SU-DHL-6 (cell line): ENCODE data around the gene NKX6-1.

Experiments used
- H2AFZ ChIP-seq: fragments of 200-600 bp; sonication (generic); 2 replicates; pipeline ENCODE4 v1.6.1; 2014; ENCODE audit warnings: low read depth, mild to moderate bottlenecking, moderate library complexity, mixed read lengths, antibody characterized with exemption, low read length; ENCODE audit not compliant: severe bottlenecking
- H3F3A ChIP-seq: fragments of 200-600 bp; shearing (Covaris generic); 2 replicates; pipeline ENCODE4 v1.6.0; 2016; ENCODE audit warnings: antibody characterized with exemption, mild to moderate bottlenecking; ENCODE audit not compliant: insufficient read depth
- H3K27ac ChIP-seq: fragments of 200-600 bp; sonication (generic); 2 replicates; pipeline ENCODE4 v1.5.1; 2016; ENCODE audit warnings: low read depth, mild to moderate bottlenecking, low read length, moderate library complexity, mixed read lengths
- H3K27me3 ChIP-seq: fragments of 200-600 bp; sonication (generic), shearing (Covaris generic); 2 replicates; pipeline ENCODE4 v1.6.0; 2014; ENCODE audit warnings: mild to moderate bottlenecking, low read length
- H3K36me3 ChIP-seq: fragments of 200-600 bp; sonication (generic); 2 replicates; pipeline ENCODE4 v1.6.1; 2014; ENCODE audit warnings: mild to moderate bottlenecking, low read length, mixed read lengths
- H3K4me2 ChIP-seq: fragments of 300-600, 200-600 bp; shearing (Covaris generic), sonication (generic); 2 replicates; pipeline ENCODE4 v1.6.0; 2014; ENCODE audit warnings: low read length, low read depth, mild to moderate bottlenecking; ENCODE audit not compliant: poor library complexity, severe bottlenecking
- H3K4me3 ChIP-seq: fragments of 200-600 bp; sonication (generic); 2 replicates; pipeline ENCODE4 v1.5.1; 2014; ENCODE audit warnings: antibody characterized with exemption, low read length, mild to moderate bottlenecking, mixed read lengths; ENCODE audit not compliant: insufficient read depth, poor library complexity, severe bottlenecking
- H3K79me2 ChIP-seq: fragments of 200-600 bp; sonication (generic); 2 replicates; pipeline ENCODE4 v1.6.1; 2014; ENCODE audit warnings: mild to moderate bottlenecking, low read length, moderate library complexity; ENCODE audit not compliant: insufficient read depth
- H3K9ac ChIP-seq: fragments of 200-600 bp; sonication (generic); 2 replicates; pipeline ENCODE4 v1.7.0; 2014; ENCODE audit warnings: mild to moderate bottlenecking, low read length
- H3K9me2 ChIP-seq: fragments of 200-600 bp; sonication (generic); replicated peaks from 2 replicates; pipeline ENCODE4 v1.6.1; 2014; ENCODE audit warnings: low read length; ENCODE audit not compliant: insufficient read depth
- H3K9me3 ChIP-seq: fragments of 200-600 bp; sonication (generic); 2 replicates; pipeline ENCODE4 v1.6.1; 2014; ENCODE audit warnings: low read length, mixed read lengths; ENCODE audit not compliant: insufficient read depth
- H4K20me1 ChIP-seq: fragments of 200-600 bp; sonication (generic); 2 replicates; pipeline ENCODE4 v1.6.1; 2014; ENCODE audit warnings: low read depth, mild to moderate bottlenecking, antibody characterized with exemption, low read length, moderate library complexity, mixed read lengths
- CTCF ChIP-seq: fragments of 200-600 bp; sonication (generic); IDR thresholded peaks from one replicate; pipeline ENCODE4 v1.5.1; 2017; ENCODE audit warnings: antibody characterized with exemption, mild to moderate bottlenecking, low read length, moderate library complexity; ENCODE audit not compliant: insufficient read depth, poor library complexity, severe bottlenecking
- EZH2phosphoT487 ChIP-seq: fragments of 200-600 bp; sonication (generic), shearing (Covaris generic); conservative IDR thresholded peaks from 2 replicates; pipeline ENCODE4 v1.6.1; 2018; ENCODE audit warnings: mild to moderate bottlenecking, antibody characterized with exemption, low read length, moderate library complexity, mixed read lengths

Gene NKX6-1

GRCh38 chr4:84530454-84530853, 31.4 kb upstream of the NKX6-1 start:
- H3K9ac ChIP-seq: no peak overlapping the region
- H3K4me2 ChIP-seq: no peak overlapping the region
- no peaks in the 10 kb centered on the region for H3K27me3 ChIP-seq
- H3F3A ChIP-seq: no peaks in the 10 kb centered on the region
- no peaks in the 10 kb centered on the region for H3K79me2 ChIP-seq
- no peaks in the 10 kb centered on the region for H3K36me3 ChIP-seq
- no peak for TF ChIP-seq CTCF
- no peak for TF ChIP-seq EZH2phosphoT487
- no peak overlapping the region for H3K27ac ChIP-seq
- H4K20me1 ChIP-seq: no peaks in the 10 kb centered on the region
- no peak overlapping the region for H3K4me3 ChIP-seq
- H3K9me3 ChIP-seq: no peaks in the 10 kb centered on the region
- H2AFZ ChIP-seq: no peak overlapping the region
- no peaks in the 10 kb centered on the region for H3K9me2 ChIP-seq

- H3K4me3 ChIP-seq: no peak overlapping the region
- H3K79me2 ChIP-seq: no peaks in the 10 kb centered on the region
- H3K27ac ChIP-seq: no peak overlapping the region
- H4K20me1 ChIP-seq: no peaks in the 10 kb centered on the region
- H3F3A ChIP-seq: no peaks in the 10 kb centered on the region
- H3K27me3 ChIP-seq: no peaks in the 10 kb centered on the region
- no peak overlapping the region for H3K4me2 ChIP-seq
- no peak overlapping the region for H2AFZ ChIP-seq
- no peak overlapping the region for H3K9ac ChIP-seq
- TF ChIP-seq CTCF: peak; percentile 15
- TF ChIP-seq EZH2phosphoT487: no peak
- H3K9me3 ChIP-seq: no peaks in the 10 kb centered on the region
- no peaks in the 10 kb centered on the region for H3K36me3 ChIP-seq
- H3K9me2 ChIP-seq: no peaks in the 10 kb centered on the region
These were observed 30.2 kb upstream of the NKX6-1 start for GRCh38 chr4:84529169-84529751.

- no peaks in the 10 kb centered on the region for H3K9me3 ChIP-seq
- no peaks in the 10 kb centered on the region for H3K9me2 ChIP-seq
- H3K4me2 ChIP-seq: no peak overlapping the region
- H3K36me3 ChIP-seq: no peaks in the 10 kb centered on the region
- H3F3A ChIP-seq: no peaks in the 10 kb centered on the region
- no peak overlapping the region for H3K4me3 ChIP-seq
- no peak overlapping the region for H3K27ac ChIP-seq
- no peaks in the 10 kb centered on the region for H3K27me3 ChIP-seq
- no peaks in the 10 kb centered on the region for H3K79me2 ChIP-seq
- no peak overlapping the region for H3K9ac ChIP-seq
- no peaks in the 10 kb centered on the region for H4K20me1 ChIP-seq
- TF ChIP-seq EZH2phosphoT487: no peak
- no peak for TF ChIP-seq CTCF
- H2AFZ ChIP-seq: no peak overlapping the region
These were observed 28.3 kb upstream of the NKX6-1 start for GRCh38 chr4:84527391-84527790.
